CD4-positive, alpha-beta T cell treated with Interleukin-21 for 1 hour (primary cell): ENCODE measurements around the gene ASCC3.
"Not testable (repeated sequence)": the region's sequence is repeated elsewhere in the genome, so short reads cannot be mapped to it uniquely, and the experiment has no call there.

Experiments
- DNase-seq: peaks from one replicate; pipeline ENCODE4 v3.0.0-alpha.2; 2020

Gene ASCC3

DNA sequence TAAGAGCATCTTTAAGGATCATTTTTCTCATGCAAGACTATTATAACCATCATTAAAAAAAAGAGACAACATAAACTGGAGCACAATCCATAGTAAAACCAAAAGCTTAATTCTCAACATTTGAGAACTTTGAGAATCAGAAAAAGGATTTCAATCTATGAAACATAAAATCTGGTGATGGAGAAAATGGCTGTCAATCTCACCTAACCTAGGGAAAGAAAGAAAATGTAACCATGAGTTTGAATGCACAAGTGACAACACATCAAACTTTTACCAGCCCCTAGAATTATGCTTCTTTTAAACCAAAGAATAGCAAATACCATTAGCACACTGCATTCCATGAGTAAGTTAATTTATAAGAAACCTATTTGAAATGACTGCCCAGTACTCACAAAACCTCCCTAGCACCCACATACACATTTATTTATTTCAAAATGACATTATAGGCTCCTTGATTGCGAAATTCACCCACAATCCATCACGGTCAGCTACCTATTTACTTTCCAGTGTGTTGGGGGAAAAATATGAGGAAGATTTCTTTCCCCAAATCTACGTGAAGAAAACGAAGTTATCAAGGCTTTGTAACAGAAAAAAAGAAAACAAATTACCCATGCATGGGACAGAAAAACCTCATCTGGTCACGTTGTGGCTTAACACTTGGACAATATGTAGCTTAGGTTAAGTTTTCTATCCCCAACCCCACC, 828 bp downstream of the ASCC3 start:
- no peak for DNase-seq

DNA sequence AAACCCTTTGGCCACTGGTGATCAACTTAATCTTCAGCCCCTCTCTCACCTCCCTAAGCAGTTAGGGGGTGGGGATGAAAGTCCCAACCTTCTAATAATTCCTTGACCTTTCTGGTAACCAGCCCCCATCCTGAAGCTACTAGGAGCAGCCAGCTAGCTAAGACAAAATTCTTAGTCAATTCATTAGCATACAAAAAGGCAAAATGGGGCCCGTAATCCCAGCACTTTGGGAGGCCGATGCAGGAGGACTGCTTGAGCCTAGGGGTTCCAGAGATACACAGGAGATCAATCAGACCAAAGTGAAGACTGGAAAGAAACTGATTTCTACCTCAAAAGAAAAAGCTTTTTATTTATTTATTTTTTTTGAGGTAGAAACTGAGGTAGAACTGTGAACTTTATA, 1.8 kb downstream of the ASCC3 start:
- no peak for DNase-seq

DNA sequence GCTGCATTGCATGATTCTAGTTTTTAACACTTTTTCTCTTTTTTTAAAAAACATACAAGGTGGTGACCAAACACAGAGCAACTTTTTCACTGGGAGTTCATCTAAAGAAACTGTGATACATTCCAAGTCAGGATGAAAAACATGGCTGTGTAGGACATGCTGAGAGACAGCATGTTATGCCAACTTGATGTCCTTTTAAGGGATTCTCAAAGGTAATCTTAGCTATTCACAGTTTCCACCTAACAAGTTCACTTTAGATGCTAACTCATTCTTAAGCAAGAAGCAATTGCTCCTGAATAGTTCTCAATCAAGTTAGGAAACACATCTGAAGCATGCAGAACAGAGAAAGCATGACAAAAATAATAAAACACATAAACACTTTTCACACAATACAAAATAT, 3.3 kb downstream of the ASCC3 start:
- no peak for DNase-seq

DNA sequence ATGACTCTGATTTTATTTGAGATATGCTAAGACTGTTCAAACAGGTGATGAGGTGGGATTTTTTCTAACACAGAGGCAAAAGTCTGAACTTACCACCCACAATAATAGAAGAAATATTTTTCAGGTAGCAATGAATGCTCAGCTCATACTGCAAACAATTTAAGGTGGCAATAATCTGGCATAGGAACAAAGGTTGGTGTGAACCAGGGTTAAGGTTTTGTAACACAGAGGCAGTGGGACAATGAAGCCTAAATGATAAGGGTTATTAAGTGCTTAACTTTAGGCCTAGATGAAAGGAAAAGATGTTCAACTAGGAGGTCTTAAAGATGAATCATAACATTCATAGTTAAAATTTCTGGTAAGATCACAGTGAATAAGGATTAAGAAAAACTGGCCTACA, 4.9 kb downstream of the ASCC3 start:
- DNase-seq, result no peak

DNA sequence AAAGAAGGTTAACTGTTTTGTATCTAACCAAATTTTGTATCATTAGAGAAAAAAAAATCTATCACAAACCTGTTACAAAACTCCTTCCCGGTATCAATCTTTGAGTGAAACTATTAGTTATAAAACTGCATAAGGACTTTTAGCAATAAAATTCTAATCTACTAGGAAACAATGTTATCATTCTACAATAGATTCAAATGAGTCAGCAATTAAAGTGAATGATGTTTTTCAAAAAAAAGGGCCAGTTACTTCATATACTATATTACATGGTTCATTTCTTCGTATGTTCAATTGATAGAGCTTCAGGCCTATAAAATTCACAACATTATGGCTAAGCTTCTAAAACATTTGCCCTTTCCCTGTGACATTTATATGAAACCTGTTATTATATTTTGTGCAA, 15.6 kb downstream of the ASCC3 start:
- DNase-seq, result no peak

DNA sequence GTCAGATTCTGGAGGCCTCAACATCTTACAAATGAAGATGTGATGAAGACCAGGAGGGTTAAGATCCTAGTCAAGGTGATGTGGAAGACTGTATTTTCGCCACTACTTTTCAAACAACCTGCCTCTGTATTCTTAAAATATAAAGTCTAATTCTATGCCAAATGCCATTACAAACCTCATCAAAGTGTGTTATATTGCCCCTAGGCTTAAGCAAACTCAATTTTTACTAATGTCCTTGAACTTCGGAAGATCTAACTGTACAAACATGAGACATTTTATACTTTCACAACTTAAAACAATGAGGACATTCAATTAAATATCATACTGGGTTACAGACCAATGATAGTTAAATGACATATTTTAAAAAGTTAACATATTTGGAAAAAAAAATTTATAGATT, 19.1 kb downstream of the ASCC3 start:
- no peak for DNase-seq

DNA sequence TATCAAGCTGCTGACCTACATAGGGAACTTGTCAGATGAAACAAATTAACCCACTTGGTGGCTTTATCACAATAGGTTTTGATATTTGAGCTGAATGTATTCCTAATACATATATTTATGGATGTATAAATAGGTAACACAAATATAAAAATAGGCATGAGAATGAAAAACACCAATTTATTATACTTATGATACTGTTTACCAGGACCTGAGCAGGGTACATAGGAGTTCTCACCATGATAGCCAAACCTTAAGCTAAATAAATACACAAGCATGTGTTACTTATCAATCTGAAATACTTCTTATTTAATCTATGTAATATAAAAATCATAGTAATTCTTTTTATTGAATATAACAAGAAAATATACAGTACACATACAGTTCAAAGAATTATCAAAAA, 25.0 kb downstream of the ASCC3 start:
- no peak for DNase-seq

DNA sequence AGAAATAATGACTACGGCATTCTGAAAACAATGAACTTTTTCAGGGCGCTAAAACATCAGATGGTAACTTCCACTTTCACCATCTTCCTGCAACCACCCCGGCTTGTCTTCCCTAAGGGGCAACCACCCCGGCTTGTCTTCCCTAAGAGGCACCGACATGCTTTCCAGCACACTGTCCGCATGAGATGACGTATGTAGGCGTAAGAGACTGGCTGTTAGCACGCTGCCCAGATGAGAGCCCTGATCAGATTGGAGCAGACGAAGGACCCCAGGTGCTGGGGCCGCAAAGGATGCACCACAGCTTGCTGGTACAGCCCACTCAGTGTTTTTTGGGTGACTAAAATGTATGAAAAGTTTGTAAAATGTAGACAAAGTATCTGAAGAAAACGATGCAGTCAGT, 29.3 kb downstream of the ASCC3 start:
- DNase-seq, result no peak

DNA sequence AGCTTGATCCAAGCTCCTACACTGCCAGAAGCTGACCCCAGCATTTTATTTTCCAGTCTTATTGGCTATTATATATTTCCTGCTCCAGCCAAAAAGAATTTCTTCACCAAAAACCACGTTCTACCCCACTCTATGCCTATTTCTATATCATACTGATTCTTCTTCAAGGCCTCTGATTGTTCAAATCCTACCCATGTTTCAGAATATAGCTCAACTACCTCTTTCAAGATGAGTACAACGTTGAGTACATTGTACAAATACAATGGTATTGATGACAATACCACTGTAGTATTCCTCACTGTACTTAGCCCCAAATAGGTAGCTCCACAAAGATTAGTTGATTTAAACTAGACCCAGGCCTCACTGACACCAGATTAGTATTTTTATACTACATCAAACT, 31.0 kb downstream of the ASCC3 start:
- DNase-seq, result no peak

DNA sequence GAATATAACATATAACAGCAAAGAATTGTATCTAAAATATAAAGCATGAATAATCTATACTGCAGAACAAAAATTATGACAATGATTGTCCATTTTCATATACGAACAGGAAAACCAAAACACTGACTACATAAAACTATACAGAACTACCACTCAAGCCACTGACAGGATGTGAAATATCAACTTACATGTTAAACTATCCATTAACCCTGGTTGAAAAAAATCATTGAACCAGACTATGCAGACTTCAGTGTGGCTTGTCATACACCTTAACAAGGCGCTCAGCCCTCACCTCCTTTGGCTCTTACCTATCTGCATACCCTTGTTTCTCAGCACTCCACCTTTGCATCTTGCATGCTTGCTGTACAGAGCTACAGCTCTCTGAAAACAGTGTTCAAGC, 34.9 kb downstream of the ASCC3 start:
- DNase-seq, result no peak

DNA sequence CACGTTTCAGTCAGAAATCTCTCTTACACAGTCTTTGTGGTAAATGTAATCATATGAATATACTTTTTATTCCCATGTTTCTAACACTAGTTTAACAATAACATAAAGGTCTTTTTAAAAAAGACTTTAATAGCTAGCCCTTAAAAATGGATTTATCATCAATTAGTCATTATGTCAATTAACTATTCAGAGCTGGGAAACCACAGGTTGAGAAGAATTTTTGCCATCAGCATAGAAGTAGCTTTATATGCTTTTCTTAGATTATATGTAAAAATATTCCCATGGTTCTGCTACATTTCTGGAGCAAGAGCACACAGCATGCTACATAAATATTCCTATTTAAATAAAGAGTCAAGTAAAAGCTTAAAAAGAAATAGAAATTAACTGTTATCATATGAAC, 35.5 kb downstream of the ASCC3 start:
- no peak for DNase-seq

DNA sequence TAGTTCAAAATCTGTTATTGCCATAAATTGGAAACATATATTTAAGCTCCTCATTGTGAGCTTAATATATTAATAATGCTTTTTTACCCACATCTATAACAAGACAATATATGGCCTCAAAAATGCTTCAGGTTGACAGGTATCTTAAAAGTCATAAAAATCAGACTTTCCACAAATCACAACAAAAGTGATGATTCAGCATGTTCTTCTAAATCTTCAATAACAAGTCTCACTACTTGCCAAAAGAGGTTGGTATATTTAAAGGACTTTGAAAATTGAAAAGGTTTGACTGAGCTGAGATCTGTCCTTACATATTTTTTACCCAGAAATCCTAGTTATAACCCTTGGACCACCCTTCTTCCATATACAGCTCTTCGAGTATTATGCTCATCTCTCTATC, 41.7 kb downstream of the ASCC3 start:
- no peak for DNase-seq

DNA sequence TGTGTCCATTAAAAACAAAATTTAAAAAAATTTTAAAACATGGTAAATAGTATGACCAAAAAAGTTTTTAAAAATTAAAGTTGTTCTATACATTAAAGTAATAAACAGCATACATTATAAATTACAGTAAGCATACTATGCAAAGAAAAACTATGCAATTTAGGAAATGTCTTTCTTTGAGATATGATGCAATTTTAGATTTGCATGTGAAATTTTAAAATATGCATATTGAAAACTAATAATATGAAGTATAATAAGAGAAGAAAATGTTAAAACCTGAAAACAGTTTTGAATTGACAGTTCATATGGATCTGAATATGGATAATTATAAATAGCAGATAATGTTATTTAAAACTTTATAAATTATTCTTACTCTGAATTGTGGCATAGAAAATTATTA, 43.1 kb downstream of the ASCC3 start:
- DNase-seq, result no peak

DNA sequence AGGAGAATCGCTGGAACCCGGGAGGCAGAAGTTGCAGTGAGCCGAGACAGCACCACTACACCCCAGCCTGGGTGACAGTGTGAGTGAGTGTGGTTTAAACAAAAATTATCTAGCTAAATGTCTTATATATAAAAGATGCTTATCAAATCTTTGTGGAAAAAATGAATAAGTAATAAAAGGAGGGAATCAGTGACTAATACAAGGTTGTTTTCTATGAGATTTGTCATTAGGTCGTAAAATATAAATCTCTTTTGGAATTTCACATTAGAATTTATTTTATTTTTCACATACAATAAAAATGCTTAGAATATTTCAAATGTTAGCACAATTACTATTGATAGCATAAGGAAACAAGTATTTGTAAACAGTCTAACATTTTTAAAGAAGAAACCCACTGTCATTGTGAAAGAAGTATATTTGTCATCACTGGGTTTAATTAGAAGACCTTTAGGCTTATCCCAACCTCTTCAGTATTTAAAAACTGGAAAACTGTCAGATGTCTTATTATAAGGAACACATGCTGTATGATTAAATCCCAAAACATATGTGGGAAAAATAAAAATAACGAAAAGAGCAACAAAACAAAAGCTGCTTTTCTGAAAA, 47.1 kb downstream of the ASCC3 start:
- DNase-seq, result no peak

DNA sequence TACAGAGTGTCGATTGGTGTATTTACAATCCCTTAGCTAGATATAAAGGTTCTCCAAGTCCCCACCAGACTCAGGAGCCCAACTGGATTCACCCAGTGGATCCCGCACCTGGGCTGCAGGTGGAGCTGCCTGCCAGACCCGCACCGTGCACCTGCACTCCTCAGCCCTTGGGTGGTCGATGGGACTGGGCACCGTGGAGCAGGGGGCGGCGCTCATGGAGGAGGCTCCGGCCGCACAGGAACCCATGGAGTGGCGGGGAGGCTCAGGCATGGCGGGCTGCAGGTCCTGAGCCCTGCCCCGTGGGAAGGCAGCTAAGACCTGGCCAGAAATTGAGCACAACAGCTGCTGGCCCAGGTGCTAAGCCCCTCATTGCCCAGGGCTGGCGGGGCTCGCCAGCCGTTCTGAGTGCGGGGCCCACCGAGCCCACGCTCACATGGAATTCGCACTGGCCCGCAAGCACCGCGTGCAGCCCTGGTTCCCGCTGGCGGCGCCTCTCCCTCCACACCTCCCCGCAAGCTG, 52.0 kb downstream of the ASCC3 start:
- not testable (repeated sequence) for DNase-seq

DNA sequence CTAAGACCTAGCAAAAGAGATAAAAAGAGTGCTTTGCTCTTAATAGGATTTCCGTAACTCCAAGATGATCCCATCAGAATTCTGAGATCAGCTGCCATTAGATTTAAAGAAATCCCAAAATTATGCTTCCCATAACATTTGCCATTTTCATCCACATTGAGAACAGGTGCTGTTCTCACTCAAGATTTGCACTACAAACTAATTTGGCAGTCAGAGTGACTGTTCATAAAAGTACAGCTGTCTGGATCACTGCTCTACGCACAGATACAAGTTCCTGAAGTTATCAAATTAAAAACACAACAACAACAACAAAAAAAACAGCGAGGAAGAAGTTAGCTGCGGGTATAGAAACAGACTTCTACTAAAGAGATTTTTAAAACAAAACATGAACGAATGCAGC, 58.1 kb downstream of the ASCC3 start:
- DNase-seq, result no peak

DNA sequence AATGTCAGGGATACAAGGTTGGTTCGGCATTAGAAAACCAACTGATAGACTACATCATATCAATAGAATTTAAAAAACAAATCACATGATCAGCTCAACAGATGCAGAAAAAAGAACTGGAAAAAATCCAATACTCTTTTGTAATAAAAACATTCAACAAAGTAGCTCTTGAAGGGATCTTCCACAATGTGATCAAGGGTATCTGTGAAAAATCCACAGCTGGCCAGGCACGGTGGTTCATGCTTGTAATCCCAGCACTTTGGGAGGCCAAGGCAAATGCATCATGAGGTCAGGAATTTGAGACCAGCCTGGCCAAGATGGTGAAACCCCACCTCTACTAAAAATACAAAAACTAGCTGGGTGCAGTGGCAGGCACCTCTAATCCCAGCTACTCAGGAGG, 63.1 kb downstream of the ASCC3 start:
- DNase-seq, result no peak

DNA sequence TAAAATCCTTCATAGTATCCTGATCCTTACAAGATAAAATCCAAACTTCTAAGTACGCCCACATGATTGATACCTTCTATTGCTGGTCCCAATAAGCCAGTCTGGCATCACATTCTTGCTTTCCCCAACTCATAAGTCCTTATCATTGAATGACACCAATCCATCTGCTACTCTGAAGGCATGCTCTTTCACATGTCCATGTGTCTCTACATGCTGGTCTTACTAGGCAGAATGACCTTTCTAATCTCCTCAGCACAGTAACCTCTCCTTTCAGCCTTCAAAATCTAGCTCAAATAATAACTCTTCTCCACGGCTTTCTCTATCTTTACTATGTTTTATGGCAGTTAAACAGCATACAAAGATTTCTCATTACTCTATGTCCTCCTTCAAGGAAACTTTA, 71.1 kb downstream of the ASCC3 start:
- no peak for DNase-seq

DNA sequence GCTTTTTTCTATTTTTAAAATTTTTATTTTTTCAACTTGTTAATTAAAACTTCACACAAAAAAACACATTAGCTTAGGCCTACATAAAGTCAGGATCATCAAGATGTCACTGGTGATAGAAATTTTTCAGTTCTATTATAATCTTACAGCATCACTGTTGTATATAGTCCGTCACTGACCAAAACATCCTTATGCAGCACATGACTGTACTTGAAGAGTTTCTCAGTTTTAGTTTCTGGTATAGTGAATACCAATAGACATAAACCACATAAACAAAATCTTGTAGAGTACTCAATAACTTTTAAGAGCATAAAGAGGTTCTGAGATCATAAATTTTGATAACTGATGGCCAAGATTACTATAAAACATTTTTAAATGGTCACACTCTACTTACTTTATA, 71.8 kb downstream of the ASCC3 start:
- DNase-seq, result no peak

DNA sequence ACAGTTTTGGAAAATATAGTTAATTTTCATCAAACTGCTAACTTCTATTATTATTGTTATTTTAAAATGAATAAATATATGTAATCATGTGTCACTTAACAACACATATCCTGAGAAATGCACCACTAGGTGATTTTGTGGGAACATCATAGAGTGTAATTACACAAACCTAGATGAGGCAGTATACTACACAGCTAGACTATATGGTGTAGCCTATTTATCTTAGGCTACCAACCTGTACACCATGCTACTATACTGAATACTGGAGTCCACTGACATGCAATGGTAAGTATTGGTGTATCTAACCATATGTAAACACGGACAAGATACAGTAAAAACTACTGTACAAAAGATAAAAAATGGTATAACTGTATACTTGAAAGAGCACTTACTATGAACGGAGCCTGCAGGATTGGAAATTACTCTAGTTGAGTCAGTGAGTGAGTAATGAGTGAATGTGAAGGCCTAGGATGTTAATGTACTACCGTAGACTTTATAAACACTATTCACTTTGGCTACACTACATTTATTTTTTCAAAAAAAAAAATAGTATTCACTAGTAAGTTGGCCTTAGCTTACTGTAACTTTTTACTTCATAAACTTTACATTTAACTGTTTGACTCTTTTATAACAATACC, 72.4 kb downstream of the ASCC3 start:
- no peak for DNase-seq

DNA sequence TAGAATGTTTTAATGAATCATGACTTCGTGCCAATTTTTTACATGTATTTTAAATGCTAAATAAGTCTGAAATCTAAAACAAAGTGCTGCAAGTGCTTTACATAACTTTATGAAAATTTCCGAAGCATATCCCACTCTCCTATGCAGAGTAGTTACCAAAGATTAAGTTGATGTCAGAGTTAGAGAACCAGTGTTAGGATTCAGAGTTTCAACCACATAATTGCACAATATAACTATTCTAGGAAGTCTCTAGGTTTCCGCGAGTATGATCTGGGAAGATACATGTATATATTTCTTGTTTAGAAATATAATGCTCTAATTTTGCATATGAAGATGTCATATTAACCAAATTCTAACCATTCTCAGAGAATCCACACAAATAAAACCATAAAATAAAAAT, 74.8 kb downstream of the ASCC3 start:
- DNase-seq, result no peak

DNA sequence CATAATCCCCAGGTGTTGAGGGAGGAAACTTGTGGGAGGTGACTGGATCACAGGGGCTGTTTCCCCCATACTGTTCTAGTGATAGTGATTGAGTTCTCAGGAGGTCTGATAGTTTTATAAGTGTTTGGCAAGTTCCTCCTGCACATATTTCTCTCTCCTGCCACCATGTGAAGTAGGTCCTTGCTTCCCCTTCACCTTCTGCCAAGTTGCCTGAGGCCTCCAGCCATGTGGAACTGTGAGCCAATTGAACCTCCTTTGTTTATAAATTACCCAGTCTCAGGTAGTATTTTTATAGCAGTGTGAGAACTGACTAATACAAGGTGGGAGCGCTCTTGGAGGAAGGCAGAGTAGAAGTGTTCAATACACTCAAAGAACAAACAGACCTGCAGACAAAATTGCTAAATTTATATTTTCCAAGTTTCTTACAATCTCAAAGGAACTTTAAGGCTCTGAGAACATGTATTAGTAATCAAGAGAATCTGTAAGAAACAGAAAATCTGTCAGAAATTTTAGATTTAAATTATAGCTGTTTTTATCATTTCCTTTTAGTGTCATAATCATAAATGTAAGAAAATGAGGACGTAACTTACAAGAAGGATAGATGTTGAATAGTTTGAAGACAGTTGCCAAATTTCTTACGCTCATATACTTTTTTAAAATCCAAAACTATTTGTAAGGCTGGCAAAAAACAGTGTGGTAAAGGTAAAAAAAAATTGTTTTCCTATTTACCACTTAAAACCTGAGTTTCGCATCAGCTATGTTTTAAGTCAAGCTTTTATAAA, 77.7 kb downstream of the ASCC3 start:
- DNase-seq, result no peak

DNA sequence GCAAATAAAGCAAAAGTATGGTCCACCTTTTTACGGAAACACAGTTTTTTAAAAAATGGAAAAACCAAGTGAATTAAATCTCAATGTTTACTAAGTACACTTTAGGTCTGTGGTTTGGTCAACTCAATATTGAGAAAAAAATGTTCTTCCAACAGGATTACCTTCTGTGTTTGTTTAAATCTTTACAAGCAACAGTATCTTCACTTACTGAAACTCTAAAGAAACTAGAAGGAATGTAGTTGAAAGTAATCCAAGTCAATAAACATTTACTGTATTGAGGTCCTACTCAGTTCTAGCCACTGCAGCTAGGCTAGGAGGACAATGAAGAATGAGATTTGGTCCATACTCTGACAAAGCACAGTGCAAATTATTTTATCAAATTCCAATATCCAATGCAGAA, 80.1 kb downstream of the ASCC3 start:
- DNase-seq, result no peak
